Stimulated activated CD4-positive, alpha-beta T cell treated with anti-CD3 and anti-CD28 coated beads, TNF-alpha, amount 100 ng/mL, for 48 hours (primary cell): ENCODE data around the gene ROGDI.

Experiments
- DNase-seq, 3 donors: peaks; one replicate each; pipeline ENCODE4 v3.0.0-alpha.2; 2020; ENCODE audit warnings: low read depth in 3 of 3

ROGDI gene

GRCh38 chr16:4801962-4802658 is at the start of gene ROGDI:
Gene ROGDI, minus strand, starts transcription at chr16:4802633. Its CDS starts 62 bp downstream, at chr16:4802571.
- DNase-seq, result peak; percentile 39 to 65 (median 46)

- no peak for DNase-seq
Observed at GRCh38 chr16:4850211-4850610, 47.8 kb upstream of the ROGDI start.

- peak in 2 of 3 donors; percentile 4 to 6 for DNase-seq
Observed at GRCh38 chr16:4847774-4848587, 45.5 kb upstream of the ROGDI start.

GRCh38 chr16:4846901-4847773 is 44.7 kb upstream of the ROGDI start, which contains the start of the genes GLYR1 and UBN1:
Gene GLYR1, minus strand, starts transcription at chr16:4847288. Its CDS starts 23 bp downstream, at chr16:4847265.
Gene UBN1, plus strand, starts transcription at chr16:4847481. Its CDS starts 5,437 bp downstream, at chr16:4852918.
- peak; percentile 99 to 100 (median 100) for DNase-seq

GRCh38 chr16:4846503-4846900 is 44.1 kb upstream of the ROGDI start:
- peak in 1 of 3 donors; percentile 10 for DNase-seq

GRCh38 chr16:4840984-4841383 is 38.6 kb upstream of the ROGDI start:
- DNase-seq, result no peak

- DNase-seq, result no peak
Observed at GRCh38 chr16:4839942-4840341, 37.5 kb upstream of the ROGDI start.

- DNase-seq, result no peak
Observed at GRCh38 chr16:4837733-4838501, 35.5 kb upstream of the ROGDI start.

- DNase-seq, result no peak
Observed at GRCh38 chr16:4836727-4837126, 34.3 kb upstream of the ROGDI start.

- no peak for DNase-seq
Observed at GRCh38 chr16:4833584-4833983, 31.2 kb upstream of the ROGDI start.

- DNase-seq, result no peak
Observed at GRCh38 chr16:4832698-4833343, 30.4 kb upstream of the ROGDI start.

GRCh38 chr16:4831616-4832015 is 29.2 kb upstream of the ROGDI start:
- DNase-seq, result no peak

- DNase-seq, result no peak
Observed at GRCh38 chr16:4830408-4830807, 28.0 kb upstream of the ROGDI start.

GRCh38 chr16:4828567-4829321 is 26.3 kb upstream of the ROGDI start:
- no peak for DNase-seq

- DNase-seq, result no peak
Observed at GRCh38 chr16:4826980-4827379, 24.5 kb upstream of the ROGDI start.

GRCh38 chr16:4826526-4826925 is 24.1 kb upstream of the ROGDI start:
- no peak for DNase-seq

GRCh38 chr16:4825196-4825595 is 22.8 kb upstream of the ROGDI start:
- no peak for DNase-seq

- DNase-seq, result no peak
Observed at GRCh38 chr16:4820652-4821051, 18.2 kb upstream of the ROGDI start.

- no peak for DNase-seq
Observed at GRCh38 chr16:4814542-4815173, 12.2 kb upstream of the ROGDI start.
